ENCODE results near the gene PSG4. TPM values are rescaled to one million over a fixed set of nuclear protein-coding genes. Genes with fewer than 3 reads are reported as not detected.
"Not testable (repeated sequence)": the region's sequence is repeated elsewhere in the genome, so short reads cannot be mapped to it uniquely, and the experiment has no call there.

PSG4 gene
- total RNA-seq, 1 donor from 2014 or later = not detected

- Mint-ChIP-seq H3K27ac (ENCODE audit: unreplicated experiment) (no peak overlapping the region), H3K9me3 (ENCODE audit: unreplicated experiment) (peaks cover 18% of the 10 kb centered on the region), H3K4me1 (ENCODE audit: low read depth, unreplicated experiment) (no peaks in the 10 kb centered on the region), H3K4me3 (ENCODE audit: unreplicated experiment) (no peak overlapping the region), H3K36me3 (ENCODE audit: unreplicated experiment) (no peaks in the 10 kb centered on the region), H3K27me3 (ENCODE audit: unreplicated experiment) (no peaks in the 10 kb centered on the region)
- no peak for DNase-seq
- TF ChIP-seq CTCF (IDR thresholded peaks at IDR 0.05; ENCODE audit: partially characterized antibody, unreplicated experiment) = no peak
These were observed 23.9 kb upstream of the PSG4 start for GRCh38 chr19:43229315-43229714.

GRCh38 chr19:43228730-43229129 is 23.3 kb upstream of the PSG4 start:
- not testable (repeated sequence) for H3K27ac Mint-ChIP-seq (ENCODE audit: unreplicated experiment); H3K27me3 Mint-ChIP-seq (ENCODE audit: unreplicated experiment); H3K36me3 Mint-ChIP-seq (ENCODE audit: unreplicated experiment); H3K4me1 Mint-ChIP-seq (ENCODE audit: low read depth, unreplicated experiment); H3K4me3 Mint-ChIP-seq (ENCODE audit: unreplicated experiment)
- H3K9me3 Mint-ChIP-seq (ENCODE audit: unreplicated experiment) = peaks cover 18% of the 10 kb centered on the region
- peak; percentile 41 for DNase-seq

GRCh38 chr19:43226986-43227385 is 21.5 kb upstream of the PSG4 start:
- not testable (repeated sequence) for H3K27ac Mint-ChIP-seq (ENCODE audit: unreplicated experiment)
- peaks cover 18% of the 10 kb centered on the region for H3K9me3 Mint-ChIP-seq (ENCODE audit: unreplicated experiment)

GRCh38 chr19:43224855-43225253 is 19.4 kb upstream of the PSG4 start:
- no peak overlapping the region for H3K27ac Mint-ChIP-seq (ENCODE audit: unreplicated experiment)
- no peak for TF ChIP-seq CTCF (IDR thresholded peaks at IDR 0.05; ENCODE audit: partially characterized antibody, unreplicated experiment)
- peaks cover 19% of the 10 kb centered on the region for H3K9me3 Mint-ChIP-seq (ENCODE audit: unreplicated experiment)
- no peaks in the 10 kb centered on the region for H3K36me3 Mint-ChIP-seq (ENCODE audit: unreplicated experiment)
- H3K4me1 Mint-ChIP-seq (ENCODE audit: low read depth, unreplicated experiment) = no peaks in the 10 kb centered on the region
- peaks cover 6% of the 10 kb centered on the region for H3K27me3 Mint-ChIP-seq (ENCODE audit: unreplicated experiment)
- no peak for DNase-seq
- H3K4me3 Mint-ChIP-seq (ENCODE audit: unreplicated experiment) = no peak overlapping the region

More at GRCh38 chr19:43226986-43227385, 21.5 kb upstream of the PSG4 start:
- not testable (repeated sequence) for DNase-seq; H3K4me3 Mint-ChIP-seq (ENCODE audit: unreplicated experiment); H3K4me1 Mint-ChIP-seq (ENCODE audit: low read depth, unreplicated experiment); H3K36me3 Mint-ChIP-seq (ENCODE audit: unreplicated experiment); H3K27me3 Mint-ChIP-seq (ENCODE audit: unreplicated experiment)

- DNase-seq; H3K4me1 Mint-ChIP-seq (ENCODE audit: low read depth, unreplicated experiment); H3K36me3 Mint-ChIP-seq (ENCODE audit: unreplicated experiment); H3K27ac Mint-ChIP-seq (ENCODE audit: unreplicated experiment); H3K4me3 Mint-ChIP-seq (ENCODE audit: unreplicated experiment); H3K27me3 Mint-ChIP-seq (ENCODE audit: unreplicated experiment): not testable (repeated sequence)
- H3K9me3 Mint-ChIP-seq (ENCODE audit: unreplicated experiment) = peaks cover 17% of the 10 kb centered on the region
These were observed 18.9 kb upstream of the PSG4 start for GRCh38 chr19:43224201-43224854.

- DNase-seq; H3K27ac Mint-ChIP-seq (ENCODE audit: unreplicated experiment); H3K27me3 Mint-ChIP-seq (ENCODE audit: unreplicated experiment); H3K4me1 Mint-ChIP-seq (ENCODE audit: low read depth, unreplicated experiment); H3K9me3 Mint-ChIP-seq (ENCODE audit: unreplicated experiment); H3K36me3 Mint-ChIP-seq (ENCODE audit: unreplicated experiment); H3K4me3 Mint-ChIP-seq (ENCODE audit: unreplicated experiment): not testable (repeated sequence)
These were observed 16.5 kb upstream of the PSG4 start for GRCh38 chr19:43221891-43222290.

GRCh38 chr19:43219136-43219535 is 13.7 kb upstream of the PSG4 start:
- H3K27me3 Mint-ChIP-seq (ENCODE audit: unreplicated experiment); H3K4me1 Mint-ChIP-seq (ENCODE audit: low read depth, unreplicated experiment); H3K9me3 Mint-ChIP-seq (ENCODE audit: unreplicated experiment); DNase-seq; H3K36me3 Mint-ChIP-seq (ENCODE audit: unreplicated experiment); H3K27ac Mint-ChIP-seq (ENCODE audit: unreplicated experiment); H3K4me3 Mint-ChIP-seq (ENCODE audit: unreplicated experiment): not testable (repeated sequence)

- not testable (repeated sequence) for H3K36me3 Mint-ChIP-seq (ENCODE audit: unreplicated experiment); H3K27me3 Mint-ChIP-seq (ENCODE audit: unreplicated experiment); H3K4me1 Mint-ChIP-seq (ENCODE audit: low read depth, unreplicated experiment); H3K27ac Mint-ChIP-seq (ENCODE audit: unreplicated experiment); H3K4me3 Mint-ChIP-seq (ENCODE audit: unreplicated experiment); H3K9me3 Mint-ChIP-seq (ENCODE audit: unreplicated experiment); DNase-seq
These were observed 10.4 kb upstream of the PSG4 start for GRCh38 chr19:43215881-43216280.

Measured in glutamatergic neuron (in vitro differentiated cells).